ENCODE results near the gene ABO.

Gene ABO

DNA sequence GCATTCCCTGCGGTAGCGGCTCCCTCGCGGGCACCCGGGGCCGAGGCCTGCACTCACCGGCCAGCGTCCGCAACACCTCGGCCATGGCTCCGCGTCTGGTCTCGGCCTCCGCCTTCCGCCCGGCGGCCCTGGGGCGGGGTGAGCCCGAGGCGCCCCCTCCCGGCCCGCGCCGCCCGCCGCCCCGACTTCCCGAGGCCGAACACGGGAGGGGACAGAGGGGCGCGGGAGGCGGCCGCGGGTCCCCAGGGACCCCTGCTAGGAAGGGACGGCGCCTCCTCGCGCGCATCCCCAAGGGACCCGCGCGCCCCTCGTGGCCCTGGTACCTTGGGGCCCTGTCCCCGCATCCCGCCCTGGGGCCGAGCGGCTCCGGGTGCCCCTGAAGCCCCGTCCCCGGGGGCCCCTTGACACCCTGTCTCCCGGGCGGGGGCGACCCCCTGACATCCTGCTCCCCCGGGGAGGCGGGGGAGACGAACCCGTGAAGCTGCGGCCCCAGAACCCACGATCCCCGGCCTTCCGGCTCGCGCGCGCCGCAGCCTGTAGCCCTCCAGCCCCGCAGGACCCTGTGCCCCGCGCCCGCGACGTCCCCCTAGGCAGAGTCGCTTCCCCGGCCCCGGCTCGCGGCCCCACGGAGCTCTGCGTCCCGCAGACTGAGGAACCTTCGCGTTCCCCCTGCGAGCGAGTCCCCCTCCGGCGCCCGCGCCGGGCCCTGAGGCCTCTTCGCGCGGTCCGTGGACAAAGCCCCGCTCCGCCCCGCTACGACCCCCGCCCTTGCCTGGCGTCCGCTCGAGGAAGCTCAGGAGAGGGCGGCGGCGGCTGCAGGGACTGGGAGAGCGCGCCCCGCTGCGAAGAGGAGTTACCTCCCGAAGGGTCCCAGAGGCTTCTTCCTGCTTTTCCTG is at the start of gene ABO:
Gene ABO, minus strand, starts transcription at position 97 of the 896 bp plus-strand sequence.
- H3K27me3 Mint-ChIP-seq (ENCODE audit: low read depth), result peaks cover 74% of the 10 kb centered on the region
- no peaks in the 10 kb centered on the region for H3K4me1 Mint-ChIP-seq
- TF ChIP-seq, protein P1, sequence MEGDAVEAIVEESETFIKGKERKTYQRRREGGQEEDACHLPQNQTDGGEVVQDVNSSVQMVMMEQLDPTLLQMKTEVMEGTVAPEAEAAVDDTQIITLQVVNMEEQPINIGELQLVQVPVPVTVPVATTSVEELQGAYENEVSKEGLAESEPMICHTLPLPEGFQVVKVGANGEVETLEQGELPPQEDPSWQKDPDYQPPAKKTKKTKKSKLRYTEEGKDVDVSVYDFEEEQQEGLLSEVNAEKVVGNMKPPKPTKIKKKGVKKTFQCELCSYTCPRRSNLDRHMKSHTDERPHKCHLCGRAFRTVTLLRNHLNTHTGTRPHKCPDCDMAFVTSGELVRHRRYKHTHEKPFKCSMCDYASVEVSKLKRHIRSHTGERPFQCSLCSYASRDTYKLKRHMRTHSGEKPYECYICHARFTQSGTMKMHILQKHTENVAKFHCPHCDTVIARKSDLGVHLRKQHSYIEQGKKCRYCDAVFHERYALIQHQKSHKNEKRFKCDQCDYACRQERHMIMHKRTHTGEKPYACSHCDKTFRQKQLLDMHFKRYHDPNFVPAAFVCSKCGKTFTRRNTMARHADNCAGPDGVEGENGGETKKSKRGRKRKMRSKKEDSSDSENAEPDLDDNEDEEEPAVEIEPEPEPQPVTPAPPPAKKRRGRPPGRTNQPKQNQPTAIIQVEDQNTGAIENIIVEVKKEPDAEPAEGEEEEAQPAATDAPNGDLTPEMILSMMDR (IDR thresholded peaks at IDR 0.05; ENCODE audit: unreplicated experiment in 3 of 3), result peak in 1 of 3 experiments; percentile 26
- H3K9me3 Mint-ChIP-seq, result peaks cover 3% of the 10 kb centered on the region
- H3K36me3 Mint-ChIP-seq (ENCODE audit: low read depth), result no peaks in the 10 kb centered on the region
- H3K27ac Mint-ChIP-seq, result peak within 1 kb of the TSS in 2 of 3 experiments; percentile 87
- peak within 1 kb of the TSS; percentile 74 to 84 (median 83) for H3K4me3 Mint-ChIP-seq

DNA sequence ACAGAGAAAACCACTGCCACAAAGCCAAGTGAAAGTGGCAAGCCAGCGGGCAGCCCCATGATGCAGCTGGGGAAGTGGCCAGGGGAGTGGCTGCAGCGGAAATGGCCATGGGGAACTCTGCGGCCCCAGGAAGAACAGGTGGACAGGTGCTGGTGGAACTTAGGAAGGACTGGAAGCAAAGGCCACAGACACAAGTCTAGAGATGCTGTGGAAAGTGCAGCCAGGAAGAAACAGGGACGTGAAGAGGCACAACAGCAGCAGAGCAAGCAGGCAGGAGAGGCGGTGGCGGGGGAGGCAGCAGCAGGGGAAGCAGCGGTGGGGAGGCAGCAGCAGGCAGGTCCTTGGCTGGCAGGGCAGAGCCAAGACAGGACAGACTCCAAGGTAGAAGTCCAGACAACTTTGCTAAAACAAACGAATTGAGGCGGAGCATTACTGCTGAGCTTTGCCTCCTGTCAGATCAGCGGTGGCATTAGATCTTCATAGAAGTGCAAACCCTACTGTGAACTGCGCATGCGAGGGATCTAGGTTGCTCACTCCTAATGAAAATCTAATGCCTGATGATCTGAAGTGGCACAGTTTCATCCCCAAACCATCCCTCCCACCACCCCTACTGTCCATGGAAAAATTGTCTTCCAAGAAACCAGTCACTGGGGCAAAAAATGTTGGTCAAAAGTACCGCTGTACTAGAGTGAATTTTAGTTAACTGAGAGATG is 49.1 kb upstream of the ABO start:
- TF ChIP-seq, protein P1 (IDR thresholded peaks at IDR 0.05; ENCODE audit: unreplicated experiment in 3 of 3), result no peak
- H3K4me3 Mint-ChIP-seq, result no peak overlapping the region
- no peak overlapping the region for H3K27ac Mint-ChIP-seq
- H3K9me3 Mint-ChIP-seq, result peaks cover 10% of the 10 kb centered on the region
- H3K36me3 Mint-ChIP-seq (ENCODE audit: low read depth), result peaks cover 23% of the 10 kb centered on the region
- no peaks in the 10 kb centered on the region for H3K4me1 Mint-ChIP-seq
- peaks cover 9% of the 10 kb centered on the region for H3K27me3 Mint-ChIP-seq (ENCODE audit: low read depth)

DNA sequence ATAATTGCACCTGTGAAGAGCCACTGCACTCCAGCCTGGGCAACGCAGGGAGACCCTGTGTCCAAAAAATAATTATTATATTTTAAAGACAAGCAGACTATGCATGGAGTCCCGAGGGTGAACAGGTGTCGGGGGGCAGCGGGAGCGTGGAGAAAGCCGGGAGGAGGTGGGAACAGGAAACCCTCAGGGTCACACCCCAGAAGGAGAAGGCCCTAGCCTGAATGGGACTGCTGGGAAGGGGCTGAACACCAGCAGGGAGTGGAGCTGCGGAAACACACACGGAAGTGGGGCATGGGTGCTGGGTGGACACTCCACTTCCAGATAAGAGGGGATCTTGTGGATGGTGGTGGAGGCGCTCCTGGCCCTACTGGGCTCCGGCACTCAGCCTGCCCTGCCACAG is 48.2 kb upstream of the ABO start:
- H3K9me3 Mint-ChIP-seq, result peaks cover 10% of the 10 kb centered on the region
- H3K27ac Mint-ChIP-seq, result no peak overlapping the region
- H3K27me3 Mint-ChIP-seq (ENCODE audit: low read depth), result peaks cover 10% of the 10 kb centered on the region

DNA sequence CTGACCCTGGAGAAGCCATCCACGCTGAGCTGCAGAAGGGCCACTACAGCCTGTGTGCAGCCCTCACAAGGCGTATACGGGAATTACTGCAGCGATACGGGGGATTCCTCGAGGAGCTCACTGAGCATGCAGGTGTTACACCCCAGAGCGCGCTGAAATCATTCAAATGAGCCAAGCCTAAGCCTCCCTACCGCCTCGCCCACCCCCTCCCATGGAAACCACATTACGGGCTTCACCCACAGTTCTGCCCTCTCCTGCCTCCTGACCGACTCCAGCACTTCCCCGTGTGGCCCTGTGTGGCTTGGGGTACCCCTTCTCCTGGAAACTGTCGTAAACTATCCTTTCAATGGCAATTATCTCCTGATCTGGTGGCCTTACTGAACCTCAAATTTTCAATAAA is 47.7 kb upstream of the ABO start:
- no peaks in the 10 kb centered on the region for H3K4me1 Mint-ChIP-seq
- H3K4me3 Mint-ChIP-seq, result no peak overlapping the region
- peaks cover 10% of the 10 kb centered on the region for H3K27me3 Mint-ChIP-seq (ENCODE audit: low read depth)
- H3K36me3 Mint-ChIP-seq (ENCODE audit: low read depth), result peaks cover 12% of the 10 kb centered on the region
- H3K9me3 Mint-ChIP-seq, result peaks cover 10% of the 10 kb centered on the region
- H3K27ac Mint-ChIP-seq, result no peak overlapping the region
- TF ChIP-seq, protein P1 (IDR thresholded peaks at IDR 0.05; ENCODE audit: unreplicated experiment in 3 of 3), result no peak

More for the DNA sequence above, 48.2 kb upstream of the ABO start:
- Mint-ChIP-seq H3K4me1 (no peaks in the 10 kb centered on the region), H3K36me3 (ENCODE audit: low read depth) (peaks cover 14% of the 10 kb centered on the region), H3K4me3 (no peak overlapping the region)
- TF ChIP-seq, protein P1 (IDR thresholded peaks at IDR 0.05; ENCODE audit: unreplicated experiment in 3 of 3), result no peak

DNA sequence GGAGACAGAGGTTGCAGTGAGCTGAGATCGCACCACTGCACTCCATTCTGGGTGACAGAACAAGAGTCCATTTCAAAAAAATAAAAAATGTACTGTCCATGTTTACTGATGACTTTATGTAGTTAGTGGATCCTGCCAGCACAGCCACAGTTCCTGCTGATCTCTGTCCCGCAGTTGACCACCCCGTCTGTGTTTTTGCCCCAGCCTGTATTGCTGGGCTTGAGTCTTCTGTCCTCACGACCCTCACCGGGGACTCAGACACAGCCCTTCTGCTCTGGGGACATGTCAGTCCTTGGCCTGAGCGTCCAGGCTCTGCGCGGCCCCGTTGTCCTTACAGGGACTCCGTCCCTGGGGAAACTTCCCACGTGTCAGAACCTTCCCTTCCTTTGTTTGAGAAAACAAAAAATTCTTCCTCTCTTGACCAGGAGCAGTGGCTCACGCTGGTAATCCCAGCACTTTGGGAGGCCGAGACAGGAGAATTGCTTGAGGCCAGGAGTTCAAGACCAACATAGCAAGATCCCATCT is 46.5 kb upstream of the ABO start:
- TF ChIP-seq, protein P1 (IDR thresholded peaks at IDR 0.05; ENCODE audit: unreplicated experiment in 3 of 3), result no peak

More for the DNA sequence above, 46.5 kb upstream of the ABO start:
- Mint-ChIP-seq H3K36me3 (ENCODE audit: low read depth) (peaks cover 7% of the 10 kb centered on the region), H3K4me3 (no peak overlapping the region), H3K4me1 (no peaks in the 10 kb centered on the region), H3K27me3 (ENCODE audit: low read depth) (peaks cover 18% of the 10 kb centered on the region), H3K9me3 (peaks cover 12% of the 10 kb centered on the region), H3K27ac (no peak overlapping the region)
